HFF-Myc (cell line): ENCODE results near the gene MRPL36.

Experiments
- DNase-seq: peaks from one replicate; pipeline ENCODE4 v3.0.0-alpha.2; 2011; ENCODE audit warnings: low read depth; ENCODE audit errors: extremely low read depth
- H3K4me3 ChIP-seq: replicated peaks from 2 replicates; pipeline ENCODE4 v1.5.1; 2011; ENCODE audit warnings: low read depth, mild to moderate bottlenecking, control low read depth, low read length
- CTCF ChIP-seq: IDR thresholded peaks from 2 replicates; pipeline ENCODE4 v1.5.1; 2012; ENCODE audit warnings: mild to moderate bottlenecking, low read depth, low read length, control low read depth; ENCODE audit errors: missing control alignments

MRPL36 gene

GRCh38 chr5:1805736-1806135 lies 6.1 kb upstream of the MRPL36 start:
- H3K4me3 ChIP-seq, result no peak overlapping the region
- DNase-seq, result no peak
- TF ChIP-seq CTCF, result no peak

- TF ChIP-seq CTCF, result no peak
- no peak overlapping the region for H3K4me3 ChIP-seq
- no peak for DNase-seq
Observed at GRCh38 chr5:1805326-1805725, 5.7 kb upstream of the MRPL36 start.

GRCh38 chr5:1804001-1804690 lies 4.5 kb upstream of the MRPL36 start:
- no peak for DNase-seq
- TF ChIP-seq CTCF, result no peak
- H3K4me3 ChIP-seq, result no peak overlapping the region

- DNase-seq, result no peak
- no peak for TF ChIP-seq CTCF
- H3K4me3 ChIP-seq, result no peak overlapping the region
Observed at GRCh38 chr5:1803192-1803591, 3.6 kb upstream of the MRPL36 start.

DNA sequence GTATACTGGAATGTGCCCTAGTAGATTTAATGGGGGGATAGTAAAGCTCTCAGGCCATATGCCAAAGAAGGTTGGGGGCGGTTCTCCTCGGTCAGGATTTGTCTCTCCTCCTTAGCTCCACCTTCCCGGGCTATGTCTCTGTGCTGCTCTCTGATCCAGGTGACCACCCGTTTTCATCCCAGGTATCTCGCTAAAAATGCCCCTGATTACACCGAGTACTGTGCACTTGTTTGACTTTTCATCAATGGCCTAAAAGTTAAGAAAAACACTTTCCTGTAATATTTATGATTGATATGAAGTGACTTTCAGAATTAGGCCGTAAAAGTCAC lies 2.3 kb upstream of the MRPL36 start:
- H3K4me3 ChIP-seq, result peak overlapping the region; percentile 92
- DNase-seq, result no peak
- TF ChIP-seq CTCF, result no peak

DNA sequence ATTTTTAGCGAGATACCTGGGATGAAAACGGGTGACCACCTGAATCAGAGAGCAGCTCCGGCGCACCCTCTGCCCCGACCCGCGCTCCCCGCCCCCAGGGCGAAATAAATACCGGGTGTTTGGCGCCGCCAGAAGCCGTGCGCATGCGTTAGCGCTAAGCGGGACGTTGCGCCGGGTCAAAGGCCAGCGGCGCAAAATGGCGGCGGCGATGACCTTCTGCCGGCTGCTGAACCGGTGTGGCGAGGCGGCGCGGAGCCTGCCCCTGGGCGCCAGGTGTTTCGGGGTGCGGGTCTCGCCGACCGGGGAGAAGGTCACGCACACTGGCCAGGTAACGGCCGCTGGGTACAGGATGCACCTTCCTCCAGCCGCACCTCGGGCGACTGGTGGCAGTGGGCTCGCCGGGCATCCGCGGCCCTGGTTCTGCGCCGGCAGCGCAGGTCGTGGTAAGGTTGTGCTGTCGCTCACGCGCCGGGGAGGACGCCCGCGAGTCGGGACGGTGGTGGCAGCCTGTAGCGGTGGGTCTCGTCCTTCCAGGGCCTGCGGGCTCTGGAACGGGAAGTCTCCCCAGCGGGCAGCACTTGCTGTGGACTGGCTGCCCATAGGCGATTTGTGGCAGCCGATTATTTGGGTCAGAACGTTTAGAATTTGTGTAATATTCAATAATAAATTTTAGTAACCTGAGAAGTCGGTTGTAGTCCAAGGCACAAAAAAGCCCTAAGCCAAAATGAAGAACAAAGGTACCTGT lies 1.8 kb upstream of the MRPL36 start, which contains the start of gene NDUFS6:
Gene NDUFS6, plus strand, starts transcription at position 186 of the 745 bp plus-strand sequence. Its CDS starts 11 bp downstream, at position 197.
- no peak for DNase-seq
- no peak for TF ChIP-seq CTCF
- peak within 1 kb of the TSS; percentile 92 for H3K4me3 ChIP-seq
